ENCODE results near the gene ESYT1.

- TF ChIP-seq ATF3 (IDR thresholded peaks at IDR 0.05) (no peak), TAF1 (conservative IDR thresholded peaks at IDR 0.05) (no peak), FOXA1 (IDR thresholded peaks at IDR 0.05) (no peak), CTCF (IDR thresholded peaks at IDR 0.05; ENCODE audit: low read depth, low read length, missing input control) (no peak)
Measured at GRCh38 chr12:56086096-56086495, 42.0 kb upstream of the ESYT1 start.

All from liver (tissue), 3 donors.